Activated effector memory CD4-positive, alpha-beta T cell treated with anti-CD3 and anti-CD28 coated beads, Interleukin-2, amount 50 U/mL, for 16 hours (primary cell): ENCODE results near the gene CWC25.

Source experiments
- DNase-seq: peaks from one replicate; pipeline ENCODE4 v3.0.0-alpha.2; 2020

CWC25 gene

DNA sequence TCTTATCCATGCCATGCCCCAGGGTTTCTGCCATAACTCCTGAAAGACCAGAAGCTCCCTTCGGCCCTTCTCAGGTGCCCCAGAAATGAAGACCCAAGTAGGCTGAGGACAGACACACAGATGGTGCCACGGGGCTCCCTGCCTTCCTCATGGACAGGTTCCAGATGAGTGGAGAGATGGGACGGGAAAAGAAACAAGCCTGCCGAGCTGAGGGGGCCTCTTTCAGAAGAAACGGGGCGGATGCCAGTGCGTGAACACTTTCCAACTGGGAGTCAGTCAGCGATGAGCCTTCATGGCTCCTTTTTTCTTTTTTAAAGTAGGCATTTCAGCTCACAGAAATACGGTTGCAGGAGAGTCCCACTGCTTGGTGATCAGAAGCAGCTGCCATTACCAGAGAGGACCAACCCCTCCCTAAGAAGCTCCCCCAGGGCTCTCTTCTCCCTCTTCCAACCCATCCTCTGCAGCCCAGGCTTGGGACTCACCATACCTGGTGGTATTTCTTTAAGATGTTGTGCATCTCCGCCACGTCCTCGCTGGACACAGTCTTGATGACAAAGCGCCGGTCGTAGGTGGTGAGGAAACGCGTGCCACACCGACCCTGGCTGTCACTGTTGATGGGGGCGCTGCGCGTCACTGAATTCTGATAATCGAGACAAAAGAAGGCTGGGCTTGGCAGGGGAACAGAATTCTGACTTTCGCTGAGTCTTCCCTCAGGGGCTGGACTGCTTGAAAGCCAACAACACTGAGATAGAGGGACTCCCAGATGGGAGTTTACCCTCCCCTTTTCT is 45.0 kb downstream of the CWC25 start:
- no peak for DNase-seq

DNA sequence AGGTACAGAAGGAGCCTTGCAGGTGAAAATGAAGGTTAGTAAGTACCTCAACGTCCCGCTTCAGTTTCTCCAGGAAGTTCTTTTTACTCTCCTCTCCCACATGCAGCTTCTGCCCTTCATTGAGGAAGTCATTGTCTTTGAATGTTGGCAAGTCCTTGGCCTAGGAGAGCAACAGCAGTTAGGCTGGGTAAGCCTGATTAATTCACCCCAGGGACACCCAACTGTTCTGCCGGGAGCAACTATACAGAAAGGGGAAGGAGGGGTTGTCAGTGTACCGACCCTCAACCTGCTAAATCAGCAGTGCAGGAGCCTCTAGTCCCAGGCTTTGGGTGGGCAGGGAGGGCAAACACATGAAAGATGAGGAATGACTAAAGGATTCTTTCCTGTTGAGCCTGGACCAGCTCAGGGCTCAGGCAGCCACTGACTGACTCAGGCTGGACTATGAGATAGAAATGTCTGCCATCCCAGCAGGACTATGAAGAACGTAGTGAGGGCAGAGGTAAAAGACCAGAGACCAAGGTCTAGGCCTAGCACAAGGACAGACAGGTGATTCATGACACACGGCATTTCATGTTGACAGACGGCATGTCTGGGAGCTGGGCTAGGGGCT is 47.4 kb downstream of the CWC25 start:
- no peak for DNase-seq

GRCh38 chr17:38773258-38773657 is 51.9 kb downstream of the CWC25 start:
- DNase-seq: no peak

DNA sequence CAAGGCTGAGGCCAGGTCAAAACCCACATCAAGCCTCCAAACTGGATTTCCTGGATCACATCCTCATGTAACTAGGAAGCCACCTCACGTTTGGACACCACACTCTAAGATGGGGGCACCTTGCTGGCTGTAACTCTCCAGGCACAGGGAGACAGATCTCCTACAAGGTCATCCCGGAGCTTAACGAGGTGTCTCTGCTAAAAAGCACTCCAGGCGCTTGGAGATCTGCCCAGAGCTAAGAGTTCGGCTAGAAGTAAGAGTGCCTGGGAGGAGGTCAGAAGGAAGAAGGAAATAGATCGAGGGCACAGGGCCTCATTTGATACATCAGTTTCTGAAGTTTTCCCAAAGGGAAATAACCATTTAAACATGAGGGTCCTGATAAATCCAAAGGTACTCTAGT is 56.7 kb downstream of the CWC25 start:
- DNase-seq: no peak

GRCh38 chr17:38766341-38766740 is 58.8 kb downstream of the CWC25 start:
- no peak for DNase-seq

DNA sequence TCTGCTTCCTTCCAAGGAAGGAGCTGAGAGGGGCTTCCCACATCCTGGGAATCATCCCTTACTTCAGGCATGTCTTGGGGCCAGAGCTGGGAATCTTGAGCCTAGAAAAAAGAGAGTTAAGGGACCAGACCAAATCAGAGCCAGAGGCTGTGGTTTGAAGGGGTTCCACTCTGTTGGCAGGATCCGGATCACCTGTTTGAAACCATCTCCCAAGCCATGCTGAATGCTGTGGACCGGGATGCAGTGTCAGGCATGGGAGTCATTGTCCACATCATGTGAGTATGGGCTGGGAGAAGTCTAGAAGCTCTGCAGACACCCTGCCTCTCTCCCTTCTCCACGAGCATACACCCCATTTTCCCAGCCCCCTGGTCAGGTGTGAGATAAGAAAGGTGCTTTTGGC is 62.9 kb downstream of the CWC25 start:
- no peak for DNase-seq

DNA sequence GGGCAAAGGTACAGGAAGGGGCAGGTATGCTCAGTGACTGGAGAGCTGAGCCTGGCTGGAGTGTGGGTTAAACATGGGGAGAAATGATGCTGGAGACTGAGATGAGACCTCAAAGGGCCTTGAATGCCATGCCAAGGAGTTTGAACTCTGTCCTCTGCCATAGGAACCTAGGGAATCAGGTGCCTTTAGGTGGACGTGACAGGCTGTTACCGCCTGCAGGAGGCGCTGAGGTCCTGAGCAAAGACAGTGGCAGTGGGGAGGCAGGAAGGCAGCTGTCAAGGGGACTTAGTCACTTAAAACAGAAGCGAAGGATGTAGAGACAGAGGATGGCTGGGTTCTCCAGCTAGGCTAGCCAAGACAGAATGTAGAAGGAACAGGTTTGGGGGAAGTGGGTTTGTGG is 63.5 kb downstream of the CWC25 start:
- peak; percentile 69 for DNase-seq

DNA sequence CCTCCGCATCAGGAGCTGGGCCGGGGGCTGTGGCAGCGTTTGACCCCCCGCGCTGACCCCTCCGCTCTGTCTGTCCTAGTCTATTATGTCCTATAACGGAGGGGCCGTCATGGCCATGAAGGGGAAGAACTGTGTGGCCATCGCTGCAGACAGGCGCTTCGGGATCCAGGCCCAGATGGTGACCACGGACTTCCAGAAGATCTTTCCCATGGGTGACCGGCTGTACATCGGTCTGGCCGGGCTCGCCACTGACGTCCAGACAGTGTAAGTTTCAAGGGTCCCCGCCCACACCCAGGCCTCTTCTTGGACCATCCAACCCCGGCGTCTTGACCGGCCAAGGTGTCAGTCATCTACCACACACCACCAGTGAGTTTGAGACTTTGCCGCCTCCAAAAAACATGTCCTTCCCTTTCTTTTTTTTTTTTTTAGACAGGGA is 72.0 kb downstream of the CWC25 start:
- no peak for DNase-seq

DNA sequence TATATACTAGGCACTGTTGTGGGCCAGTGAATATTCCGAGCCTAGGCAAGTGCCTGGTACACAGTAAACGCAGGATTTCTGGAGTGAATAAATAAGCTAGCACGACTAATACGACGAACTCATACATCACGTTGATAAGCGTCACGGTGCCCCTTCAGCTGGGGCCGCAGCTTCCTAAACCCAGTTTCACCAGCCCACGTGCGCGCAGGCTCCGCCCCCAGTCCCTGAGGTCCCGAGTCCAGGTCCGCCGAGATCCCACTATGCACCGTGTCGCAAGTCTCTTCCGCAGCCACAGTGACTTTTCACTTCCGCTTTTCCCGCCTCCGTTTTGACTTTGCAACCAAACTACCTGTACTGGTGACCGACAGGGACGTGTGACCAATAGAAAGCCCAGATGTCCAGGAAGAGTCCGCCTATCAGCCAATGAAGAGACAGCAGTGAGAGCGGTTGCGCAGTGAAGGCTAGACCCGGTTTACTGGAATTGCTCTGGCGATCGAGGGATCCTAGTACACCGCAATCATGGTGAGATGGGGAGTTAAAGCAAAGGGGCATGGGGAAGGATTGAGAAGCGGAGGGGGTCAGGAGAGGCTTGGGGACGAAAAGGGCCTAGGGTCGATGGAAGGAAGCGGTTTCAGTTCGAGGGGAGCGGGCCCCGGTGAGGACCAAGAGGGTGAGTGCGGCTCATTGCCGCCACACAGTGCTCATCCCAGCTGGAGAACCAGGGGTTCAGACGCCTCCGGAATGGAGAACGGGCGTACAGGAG is 72.6 kb downstream of the CWC25 start, which contains the start of gene PSMB3:
PSMB3 (plus strand) TSS at position 434 of the 763 bp plus-strand sequence; CDS start at position 520, 86 bp downstream.
- peak; percentile 98 for DNase-seq

- DNase-seq: peak; percentile 92
Observed at GRCh38 chr17:38751808-38752307, 73.3 kb downstream of the CWC25 start.

DNA sequence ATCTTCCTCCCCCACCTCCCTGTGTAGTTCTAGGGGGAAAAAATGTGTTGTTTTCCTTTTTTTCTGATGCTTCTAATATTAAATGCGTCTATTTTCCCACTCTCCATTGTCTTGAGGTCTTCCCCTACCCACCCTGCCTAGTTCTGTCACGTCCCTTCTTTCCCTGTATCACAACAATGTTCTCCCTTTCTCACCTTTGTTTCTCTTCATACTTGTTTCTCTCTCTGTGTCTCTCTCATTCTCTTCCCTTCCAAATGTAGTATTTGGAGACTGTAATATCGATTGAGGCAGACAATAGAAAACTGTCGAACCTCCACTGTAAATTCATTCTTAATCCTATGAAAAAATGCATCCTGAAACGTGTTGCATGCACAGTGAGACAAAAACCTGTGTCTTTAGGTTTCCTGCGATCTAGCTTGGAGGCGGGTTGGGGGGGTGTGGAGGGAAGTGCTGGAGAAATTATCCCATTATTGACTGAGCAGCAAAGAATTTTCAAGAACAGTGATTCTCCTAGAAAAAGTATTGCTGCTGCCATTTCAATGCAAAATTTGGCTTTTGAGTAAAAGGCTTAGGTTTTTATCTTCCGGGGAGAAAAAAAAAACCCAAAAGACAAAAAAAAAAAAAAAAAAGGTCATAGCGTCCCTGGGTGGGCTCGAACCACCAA is 73.8 kb downstream of the CWC25 start:
- no peak for DNase-seq
